ENCODE data around the gene DRG2.

DRG2 gene

DNA sequence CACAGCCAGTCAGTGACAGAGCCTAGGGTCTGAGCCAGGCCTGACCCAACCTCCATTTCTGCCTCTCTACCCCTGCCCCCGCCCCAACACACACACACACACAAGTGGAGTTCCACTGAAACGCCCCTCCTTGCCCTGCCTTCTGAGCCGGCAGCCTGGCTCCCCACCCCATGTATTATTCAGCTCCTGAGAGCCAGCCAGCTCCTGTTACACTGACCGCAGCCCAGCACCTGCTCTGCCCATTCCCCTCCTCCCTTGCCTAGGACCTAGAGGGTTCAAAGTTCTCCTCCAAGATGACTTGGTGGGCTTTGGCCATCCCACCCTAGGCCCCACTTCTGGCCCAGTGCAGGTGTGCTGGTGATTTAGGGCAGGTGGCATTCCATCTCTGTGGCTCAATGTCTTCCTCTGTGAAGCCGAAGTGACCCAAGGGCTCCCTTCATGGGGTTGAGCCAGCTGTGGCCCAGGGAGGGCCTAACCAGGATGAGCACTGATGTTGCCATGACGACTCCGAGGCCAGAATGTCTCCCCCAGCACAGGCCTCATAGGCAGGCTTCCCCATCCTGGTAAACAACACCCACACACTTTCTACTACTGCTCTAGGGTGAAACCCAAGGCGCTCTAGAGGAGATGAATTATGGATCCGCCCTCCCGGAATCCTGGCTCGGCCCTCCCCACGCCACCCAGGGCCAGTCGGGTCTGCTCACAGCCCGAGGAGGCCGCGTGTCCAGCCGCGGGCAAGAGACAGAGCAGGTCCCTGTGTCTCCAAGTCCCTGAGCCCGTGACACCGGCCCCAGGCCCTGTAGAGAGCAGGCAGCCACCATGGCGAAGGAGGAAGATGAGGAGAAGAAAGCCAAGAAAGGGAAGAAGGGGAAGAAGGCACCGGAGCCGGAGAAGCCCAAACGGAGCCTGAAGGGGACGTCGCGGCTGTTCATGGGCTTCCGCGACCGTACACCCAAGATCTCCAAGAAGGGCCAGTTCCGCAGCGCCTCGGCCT lies 30.5 kb downstream of the DRG2 start:
- DNase-seq = no peak

DNA sequence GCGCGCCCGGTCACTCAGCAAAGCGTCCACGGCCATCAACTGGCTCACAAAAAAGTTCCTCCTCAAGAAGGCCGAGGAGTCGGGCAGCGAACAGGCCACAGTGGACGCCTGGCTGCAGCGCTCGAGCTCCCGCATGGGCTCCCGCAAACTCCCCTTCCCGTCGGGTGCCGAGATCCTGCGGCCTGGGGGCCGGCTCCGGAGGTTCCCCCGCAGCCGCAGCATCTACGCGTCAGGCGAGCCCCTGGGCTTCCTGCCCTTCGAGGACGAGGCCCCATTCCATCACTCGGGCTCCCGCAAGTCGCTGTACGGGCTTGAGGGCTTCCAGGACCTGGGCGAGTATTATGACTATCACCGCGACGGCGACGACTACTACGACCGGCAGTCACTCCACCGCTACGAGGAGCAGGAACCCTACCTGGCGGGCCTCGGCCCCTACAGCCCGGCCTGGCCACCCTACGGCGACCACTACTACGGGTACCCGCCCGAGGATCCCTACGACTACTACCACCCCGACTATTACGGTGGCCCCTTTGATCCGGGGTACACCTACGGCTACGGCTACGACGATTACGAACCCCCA lies 31.5 kb downstream of the DRG2 start:
- DNase-seq = no peak

DNA sequence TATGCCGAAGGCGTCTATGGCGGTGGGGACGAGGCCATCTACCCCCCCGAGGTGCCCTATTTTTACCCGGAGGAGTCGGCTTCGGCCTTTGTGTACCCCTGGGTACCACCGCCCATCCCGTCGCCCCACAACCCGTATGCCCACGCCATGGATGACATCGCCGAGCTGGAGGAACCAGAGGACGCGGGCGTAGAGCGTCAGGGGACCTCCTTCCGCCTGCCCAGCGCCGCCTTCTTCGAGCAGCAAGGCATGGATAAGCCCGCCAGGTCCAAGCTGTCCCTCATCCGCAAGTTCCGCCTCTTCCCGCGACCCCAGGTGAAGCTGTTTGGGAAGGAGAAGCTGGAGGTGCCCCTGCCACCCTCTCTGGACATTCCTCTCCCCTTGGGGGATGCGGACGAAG lies 32.2 kb downstream of the DRG2 start:
- DNase-seq = no peak

DNA sequence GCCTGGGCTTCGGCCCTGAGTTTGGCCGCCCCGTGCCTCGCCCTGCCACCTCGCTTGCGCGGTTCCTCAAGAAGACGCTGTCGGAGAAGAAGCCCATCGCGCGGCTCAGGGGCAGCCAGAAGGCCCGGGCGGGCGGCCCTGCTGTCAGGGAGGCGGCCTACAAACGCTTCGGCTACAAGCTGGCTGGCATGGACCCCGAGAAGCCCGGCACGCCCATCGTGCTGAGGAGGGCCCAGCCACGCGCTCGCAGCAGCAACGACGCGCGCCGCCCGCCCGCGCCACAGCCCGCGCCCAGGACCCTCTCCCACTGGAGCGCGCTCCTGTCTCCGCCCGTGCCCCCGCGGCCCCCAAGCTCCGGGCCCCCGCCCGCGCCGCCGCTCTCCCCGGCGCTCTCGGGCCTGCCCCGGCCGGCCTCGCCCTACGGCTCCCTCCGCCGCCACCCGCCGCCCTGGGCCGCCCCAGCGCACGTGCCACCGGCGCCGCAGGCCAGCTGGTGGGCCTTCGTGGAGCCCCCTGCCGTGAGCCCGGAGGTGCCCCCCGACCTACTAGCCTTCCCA lies 32.8 kb downstream of the DRG2 start:
- no peak for DNase-seq

DNA sequence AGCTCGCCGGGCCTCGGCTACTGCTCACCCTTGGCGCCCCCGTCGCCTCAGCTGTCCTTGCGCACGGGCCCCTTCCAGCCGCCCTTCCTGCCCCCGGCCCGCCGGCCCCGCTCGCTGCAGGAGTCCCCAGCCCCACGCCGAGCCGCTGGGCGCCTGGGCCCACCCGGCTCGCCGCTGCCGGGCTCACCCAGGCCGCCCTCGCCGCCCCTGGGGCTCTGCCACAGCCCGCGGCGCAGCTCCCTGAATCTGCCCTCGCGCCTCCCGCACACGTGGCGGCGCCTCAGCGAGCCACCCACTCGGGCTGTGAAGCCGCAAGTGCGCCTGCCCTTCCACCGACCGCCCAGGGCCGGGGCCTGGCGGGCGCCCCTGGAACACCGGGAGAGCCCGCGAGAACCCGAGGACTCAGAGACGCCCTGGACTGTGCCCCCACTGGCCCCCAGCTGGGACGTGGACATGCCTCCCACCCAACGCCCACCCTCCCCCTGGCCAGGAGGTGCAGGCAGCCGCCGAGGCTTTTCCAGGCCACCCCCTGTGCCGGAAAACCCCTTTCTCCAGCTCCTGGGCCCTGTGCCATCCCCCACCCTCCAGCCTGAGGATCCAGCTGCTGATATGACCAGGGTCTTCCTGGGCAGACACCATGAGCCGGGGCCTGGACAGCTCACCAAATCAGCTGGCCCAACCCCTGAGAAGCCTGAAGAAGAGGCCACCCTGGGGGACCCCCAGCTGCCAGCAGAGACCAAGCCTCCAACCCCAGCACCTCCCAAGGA lies 33.6 kb downstream of the DRG2 start:
- DNase-seq = no peak

DNA sequence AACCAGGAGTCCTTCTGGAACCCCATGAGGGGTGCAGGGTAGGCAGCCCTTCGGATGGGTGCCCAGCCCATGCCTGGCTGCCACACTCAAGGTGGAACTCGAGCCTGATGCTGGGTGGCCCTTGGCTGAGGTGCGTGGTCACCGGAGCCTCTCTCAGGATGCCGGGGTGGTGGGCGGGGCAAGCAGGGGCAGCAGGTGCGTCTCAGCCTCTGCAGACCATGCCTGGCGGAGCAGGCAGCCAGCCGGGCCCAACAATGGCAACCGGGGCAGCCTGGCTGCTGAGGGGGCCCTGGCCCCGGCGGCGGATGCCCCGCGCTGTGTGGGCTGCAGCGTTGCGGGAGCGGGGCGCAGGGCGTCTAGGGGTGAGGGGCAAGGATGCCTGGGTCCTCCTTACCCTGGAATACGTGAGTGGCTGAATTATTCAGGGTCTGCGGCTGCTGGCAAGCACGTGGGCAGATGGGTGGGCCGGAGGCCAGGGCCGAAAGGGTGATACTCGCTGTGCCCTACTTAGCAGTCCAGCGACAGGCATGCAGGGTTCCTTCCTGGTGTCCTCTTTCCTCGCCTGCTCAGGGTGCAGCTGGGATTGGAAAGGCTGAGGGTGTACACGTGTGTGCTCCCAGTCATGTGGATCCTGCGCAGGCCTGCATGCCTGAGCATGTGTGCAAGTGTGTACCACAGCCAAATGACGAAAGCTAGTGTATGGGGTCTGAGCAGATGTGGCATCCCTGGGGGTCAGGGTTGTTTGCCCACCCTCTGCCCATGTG lies 35.4 kb downstream of the DRG2 start:
- no peak for DNase-seq

DNA sequence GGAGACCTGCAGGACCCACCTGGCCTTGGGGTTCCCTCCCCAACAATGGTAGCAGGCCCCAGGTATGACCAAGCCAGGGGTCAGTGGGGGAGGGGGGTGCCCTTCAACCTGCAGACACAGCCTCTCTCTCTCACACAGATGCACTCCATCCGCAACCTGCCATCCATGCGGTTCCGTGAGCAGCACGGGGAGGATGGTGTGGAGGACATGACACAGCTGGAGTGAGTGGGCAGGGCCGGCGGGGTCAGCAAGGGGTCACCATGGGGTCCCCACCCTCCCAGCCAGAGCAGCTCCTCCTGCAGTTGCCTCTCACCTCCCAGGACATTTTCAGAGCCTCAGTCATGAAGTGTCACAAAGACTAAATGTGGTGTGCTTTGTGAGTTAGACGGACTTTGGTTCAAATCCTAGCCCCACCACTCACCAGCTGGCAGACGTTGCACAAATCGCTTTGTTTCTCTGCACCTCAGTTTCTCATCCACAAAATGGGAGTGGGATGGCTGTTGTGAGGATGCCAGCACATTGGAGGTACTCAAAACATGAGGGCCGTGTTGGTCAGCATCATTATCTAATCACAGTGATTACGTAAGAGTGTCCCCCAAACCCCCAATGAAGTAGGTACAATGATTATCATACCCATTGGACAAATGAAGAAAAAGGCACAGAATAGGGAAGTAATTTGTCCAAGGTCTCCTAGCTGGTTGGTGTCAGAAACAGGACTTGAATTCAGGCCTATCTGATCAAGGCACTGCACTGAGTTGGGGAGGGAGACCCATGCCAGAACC lies 36.8 kb downstream of the DRG2 start:
- DNase-seq = no peak

DNA sequence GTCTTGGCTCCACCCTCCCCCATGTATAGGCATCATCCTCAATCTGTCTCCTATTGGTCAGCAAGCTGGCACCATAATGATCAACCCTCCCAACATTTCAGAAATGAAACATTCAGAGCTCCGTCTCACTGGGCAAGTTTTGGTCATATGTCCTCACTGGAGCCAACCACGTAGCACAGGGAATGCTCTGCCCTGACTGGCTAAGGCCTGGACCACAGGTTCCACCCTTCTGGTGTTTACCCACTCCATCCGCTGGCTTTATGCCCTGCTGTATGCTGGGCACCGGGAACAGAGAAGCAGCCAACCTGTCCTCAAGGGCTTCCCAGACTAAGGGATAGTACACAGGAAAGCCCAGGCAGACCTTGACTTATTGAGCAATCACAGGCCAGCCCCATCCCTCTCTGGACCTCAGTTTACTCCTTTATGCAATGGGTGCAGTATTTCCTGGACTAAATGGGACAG lies 41.3 kb downstream of the DRG2 start:
- DNase-seq = no peak

DNA sequence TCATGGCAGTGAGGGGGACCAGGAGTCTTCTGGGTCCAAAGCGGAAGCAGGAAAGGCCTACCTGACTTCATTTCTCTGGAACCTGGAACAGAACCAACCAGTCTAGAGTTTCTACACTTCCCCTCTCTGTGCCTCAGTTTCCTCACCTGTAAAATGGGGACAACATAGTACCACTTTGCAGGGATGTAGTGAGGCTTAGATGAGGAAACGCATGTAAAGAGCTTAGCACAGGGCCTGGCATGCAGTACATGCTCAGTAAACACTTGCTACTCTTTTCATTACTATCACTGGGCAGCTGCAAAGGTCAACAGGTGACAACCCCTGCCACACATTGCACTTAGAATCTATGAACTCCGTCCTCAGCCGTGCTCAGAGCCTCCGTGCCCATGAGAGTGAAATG lies 45.0 kb downstream of the DRG2 start:
- DNase-seq = no peak

DNA sequence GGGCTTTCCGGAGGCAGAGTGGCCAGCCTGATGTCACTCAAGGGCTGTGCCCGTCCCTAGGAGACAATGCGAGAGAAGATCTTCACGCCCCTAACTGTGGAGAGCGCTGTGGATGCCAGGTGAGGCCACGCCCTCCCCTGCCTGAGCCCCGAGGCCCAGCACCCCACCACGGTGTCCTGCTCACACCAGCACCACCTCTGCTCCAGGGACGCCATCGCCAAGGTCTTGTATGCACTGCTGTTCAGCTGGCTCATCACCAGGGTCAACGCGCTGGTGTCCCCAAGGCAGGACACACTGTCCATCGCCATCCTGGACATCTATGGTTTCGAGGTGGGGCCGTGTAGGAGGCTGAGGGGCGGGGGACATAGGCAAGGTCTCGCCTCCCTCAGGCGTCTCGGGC lies 48.6 kb downstream of the DRG2 start:
- DNase-seq = no peak

DNA sequence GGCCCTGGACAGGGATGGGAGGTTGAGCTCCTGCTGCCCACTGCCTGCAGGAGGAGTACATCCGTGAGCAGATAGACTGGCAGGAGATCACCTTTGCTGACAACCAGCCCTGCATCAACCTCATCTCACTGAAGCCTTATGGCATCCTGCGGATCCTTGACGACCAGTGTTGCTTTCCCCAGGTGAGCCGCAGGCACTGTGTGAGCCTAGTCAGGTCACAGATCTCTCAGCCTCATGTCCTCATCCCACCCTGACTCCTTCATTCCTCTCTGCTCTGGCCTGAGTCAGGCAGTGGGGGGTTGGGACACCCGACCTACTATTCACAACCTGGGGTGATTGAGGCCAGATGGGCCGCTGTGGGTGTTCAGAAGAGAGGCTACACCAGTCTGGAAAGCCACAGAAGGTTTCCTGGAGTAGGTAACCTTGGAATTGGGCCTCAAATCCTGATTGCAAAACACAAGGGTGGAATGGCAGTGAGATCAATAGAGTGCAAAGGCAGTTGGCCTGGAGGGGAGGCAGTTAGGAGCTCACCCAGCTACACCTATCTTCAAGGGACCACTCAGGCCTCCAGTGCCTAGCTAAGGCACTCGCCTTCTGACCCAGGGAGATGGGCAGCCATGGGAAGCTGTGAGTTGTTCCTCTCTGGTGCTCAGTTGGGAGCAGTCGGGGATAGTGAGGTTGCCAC lies 50.5 kb downstream of the DRG2 start:
- DNase-seq = no peak

DNA sequence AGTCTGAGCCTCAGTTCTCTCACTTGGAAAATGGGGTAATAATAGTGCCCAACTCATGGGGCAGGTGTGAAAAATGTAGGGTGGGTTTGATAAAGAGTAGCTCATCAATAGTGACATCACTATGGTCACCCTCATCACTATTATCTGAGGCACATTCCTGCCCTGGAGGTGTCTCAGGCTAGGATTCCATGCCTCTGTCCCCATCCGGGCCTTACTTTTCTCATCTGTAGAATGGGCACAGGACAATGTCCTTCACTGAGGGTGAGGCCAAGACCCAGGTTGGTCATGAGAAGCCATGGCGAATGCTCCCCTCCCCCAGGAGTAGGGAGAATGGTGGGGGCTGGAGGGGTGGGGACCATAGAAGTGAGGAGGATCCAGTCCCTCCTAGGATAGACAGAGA lies 51.3 kb downstream of the DRG2 start:
- DNase-seq = no peak

DNA sequence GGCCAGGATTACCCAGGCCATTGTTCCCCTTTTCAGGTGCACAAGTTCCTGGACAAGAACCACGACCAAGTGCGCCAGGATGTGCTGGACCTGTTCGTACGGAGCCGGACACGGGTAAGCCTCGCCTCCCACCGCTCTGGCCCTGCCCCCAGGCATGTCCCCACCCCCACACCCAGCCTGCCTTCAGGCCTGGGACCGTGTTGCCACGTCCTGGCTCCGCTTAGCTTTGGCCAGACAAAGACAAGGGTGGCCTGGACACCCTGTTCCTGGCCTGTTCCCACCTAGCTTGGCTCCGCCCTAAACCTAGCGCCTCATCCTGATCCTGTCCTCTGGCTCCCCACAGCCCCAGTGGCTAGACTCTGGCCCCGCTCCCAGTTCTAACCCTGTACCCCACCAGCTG lies 51.8 kb downstream of the DRG2 start:
- DNase-seq = no peak

DNA sequence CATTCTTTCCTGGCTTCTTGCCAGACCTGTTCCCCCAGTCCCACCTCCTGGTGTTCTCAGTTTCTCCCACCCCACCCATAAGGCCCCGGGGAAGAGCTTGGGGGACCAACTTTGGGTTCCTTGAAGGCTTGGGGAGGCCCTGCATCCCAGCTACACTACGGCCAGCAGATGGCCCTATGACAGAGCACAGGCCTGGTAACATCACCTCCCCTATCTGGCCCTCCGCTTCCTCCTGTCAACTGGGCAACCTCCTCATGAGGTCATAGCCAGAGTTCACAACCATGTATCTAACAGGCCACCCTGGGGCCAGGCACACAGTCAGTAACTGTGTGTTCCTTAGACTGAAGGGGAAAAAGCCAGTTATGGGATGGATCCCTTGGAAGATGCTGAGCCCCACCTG lies 52.2 kb downstream of the DRG2 start:
- DNase-seq = no peak

DNA sequence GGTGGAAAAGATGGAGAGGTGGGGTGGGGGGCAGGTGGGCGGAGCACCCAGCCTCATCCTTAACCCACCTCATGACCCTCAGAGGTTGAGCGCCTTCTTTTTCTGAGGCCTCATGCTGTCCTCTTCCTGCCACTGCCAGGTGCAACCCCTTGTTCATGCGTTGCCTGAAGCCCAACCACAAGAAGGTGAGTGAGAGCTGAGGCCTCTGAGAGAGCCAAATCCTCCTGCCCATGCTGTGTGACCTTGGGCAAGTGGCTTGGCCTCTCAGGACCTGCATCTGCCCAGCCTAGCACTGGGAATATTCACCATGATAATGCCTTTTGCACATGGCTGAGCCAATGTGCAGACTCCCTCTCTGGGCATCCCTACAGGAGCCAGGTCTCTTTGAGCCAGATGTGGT lies 52.9 kb downstream of the DRG2 start:
- no peak for DNase-seq

DNA sequence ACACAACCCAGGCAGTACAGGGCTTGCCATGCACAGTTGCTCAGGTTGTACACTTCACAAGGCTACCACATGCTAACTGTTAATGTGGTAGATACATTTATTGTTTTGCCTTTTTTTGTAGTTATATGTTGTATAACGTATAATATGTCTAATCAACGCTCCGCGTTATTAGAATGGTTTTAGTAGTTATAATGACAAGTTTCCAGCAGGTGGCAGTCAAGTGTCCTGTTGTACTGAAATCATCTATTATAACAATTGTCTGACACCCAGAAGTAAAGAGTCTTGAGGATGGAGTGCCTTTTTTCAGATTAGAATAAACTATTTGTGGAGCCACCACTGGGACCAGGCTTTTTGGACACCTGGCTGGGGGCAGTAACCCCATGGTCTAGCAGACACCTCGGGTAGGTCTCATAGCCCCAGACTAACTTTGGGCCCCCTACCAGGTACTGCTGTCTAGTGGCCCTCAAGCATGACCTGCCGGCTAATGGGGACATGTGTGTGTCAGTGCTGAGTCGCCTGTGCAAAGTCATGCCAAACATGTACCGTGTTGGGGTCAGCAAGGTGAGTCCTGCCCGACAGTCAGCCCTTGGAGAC lies 53.6 kb downstream of the DRG2 start:
- DNase-seq = peak; percentile 66

DNA sequence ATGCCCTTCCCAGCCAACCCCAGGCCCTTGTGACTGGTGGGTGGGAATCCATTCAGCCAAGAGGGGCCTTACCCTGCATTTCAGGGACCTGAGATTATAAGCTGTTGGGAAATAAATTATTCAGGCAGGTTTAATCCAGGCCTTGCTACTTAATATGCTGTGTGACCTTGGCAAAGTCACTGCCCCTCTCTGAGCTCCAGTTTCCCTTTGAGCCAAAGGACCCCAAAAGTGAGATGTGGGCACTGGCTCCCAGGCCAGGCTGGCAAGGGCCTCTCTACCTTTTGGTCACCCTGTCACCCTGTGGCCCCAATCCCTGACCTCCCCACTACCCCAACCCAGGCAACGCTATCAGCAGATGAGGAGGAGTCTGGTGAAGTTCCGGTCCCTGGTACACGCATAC lies 54.7 kb downstream of the DRG2 start:
- DNase-seq = no peak

DNA sequence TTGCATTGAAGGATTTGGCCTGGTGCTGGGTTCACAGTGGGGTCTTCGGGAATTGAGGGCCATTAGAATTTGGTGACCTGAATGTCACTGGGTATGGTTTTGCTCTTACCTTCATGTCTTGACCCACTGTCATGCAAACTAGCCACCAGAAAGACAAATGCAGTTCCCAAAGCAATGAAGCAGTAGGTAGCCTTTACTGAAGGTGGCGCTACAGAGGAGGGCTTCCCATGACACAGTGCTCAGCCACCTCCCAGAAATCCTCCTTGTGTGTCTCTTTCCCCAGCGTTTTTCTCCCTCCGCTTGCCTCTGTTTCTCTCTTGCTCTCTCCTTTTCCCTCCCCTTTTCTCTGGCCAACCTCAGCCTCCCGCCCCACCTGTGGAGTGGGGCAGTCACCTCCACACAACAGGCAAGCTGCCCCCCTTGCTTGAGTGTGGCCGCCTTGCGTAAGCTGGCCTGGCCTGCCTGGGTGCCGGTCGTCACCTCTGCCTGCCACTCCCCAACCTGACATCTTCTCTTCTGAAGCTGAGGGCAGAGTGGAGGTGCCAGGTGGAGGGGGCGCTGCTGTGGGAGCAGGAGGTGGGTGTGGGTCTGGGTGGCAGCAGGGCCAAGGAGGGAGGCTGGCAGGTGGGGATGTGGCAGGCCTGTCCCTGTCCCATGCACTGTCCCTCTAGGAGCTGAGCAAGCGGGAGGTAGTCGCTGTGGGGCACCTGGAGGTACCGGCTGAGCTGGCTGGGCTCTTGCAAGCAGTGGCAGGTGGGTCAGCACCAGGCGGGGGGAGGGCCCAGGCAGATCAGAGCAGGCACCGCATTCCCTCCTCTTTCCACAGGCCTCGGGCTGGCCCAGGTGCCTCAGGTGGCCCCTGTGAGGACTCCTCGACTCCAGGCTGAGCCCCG lies 55.5 kb downstream of the DRG2 start:
- DNase-seq = no peak

DNA sequence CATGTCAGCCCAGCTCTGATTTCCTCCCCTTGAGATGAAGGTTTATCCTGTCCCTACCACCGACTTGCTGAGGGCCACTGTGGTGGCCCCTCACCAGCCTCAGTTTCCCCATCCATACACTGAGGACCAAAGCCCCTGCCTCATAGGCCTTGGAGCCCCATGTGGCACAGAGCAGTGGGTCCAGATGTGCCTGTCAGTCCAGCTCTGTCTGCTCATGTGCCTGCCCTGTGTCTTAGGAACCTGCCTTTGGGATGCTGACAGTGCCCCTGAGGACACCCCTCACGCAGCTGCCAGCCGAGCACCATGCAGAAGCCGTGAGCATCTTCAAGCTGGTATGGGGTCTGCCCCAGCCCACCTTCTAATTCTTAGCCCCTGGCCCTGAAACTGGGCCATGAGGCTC lies 56.5 kb downstream of the DRG2 start:
- no peak for DNase-seq

DNA sequence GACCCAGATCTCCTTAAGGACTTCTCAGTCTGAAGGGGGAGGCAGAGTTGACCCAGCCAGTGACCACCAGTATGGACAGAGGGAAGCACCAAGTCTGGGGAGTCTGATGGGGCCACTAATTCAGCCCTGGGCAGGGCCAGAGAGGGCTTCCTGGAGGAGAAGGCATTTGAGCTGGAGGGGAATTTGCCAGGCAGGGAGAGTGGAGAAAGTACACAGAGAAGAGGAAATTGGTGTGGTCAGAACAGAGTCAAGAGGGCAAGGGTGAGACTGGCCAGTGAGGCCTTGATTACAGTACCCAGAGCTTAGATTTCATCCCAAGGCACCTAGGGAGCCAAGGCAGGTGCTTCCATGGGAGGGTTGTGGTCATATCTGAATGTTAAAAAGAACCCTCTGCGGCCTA lies 57.1 kb downstream of the DRG2 start:
- no peak for DNase-seq

Data from NCI-H1105 treated with DMSO at 0.1 percent for 48 hours (cell line).